Stomach smooth muscle (tissue), 2 donors: ENCODE results near the gene VEGFB.

Experiments
- H3K27ac ChIP-seq: one replicate; pipeline ENCODE4 v1.7.0; 2013; ENCODE audit warnings: mild to moderate bottlenecking, low read length, inconsistent platforms
- H3K27me3 ChIP-seq, 2 donors: one replicate each; pipeline ENCODE4 v1.7.0; 2013; ENCODE audit warnings: low read length in 2 of 2; ENCODE audit not compliant: insufficient read depth in 2 of 2, control insufficient read depth in 1 of 2
- H3K36me3 ChIP-seq, 2 donors: one replicate each; pipeline ENCODE4 v1.7.0; 2013; ENCODE audit warnings: low read length in 2 of 2; ENCODE audit not compliant: control insufficient read depth in 2 of 2, insufficient read depth in 2 of 2
- H3K4me1 ChIP-seq: one replicate; pipeline ENCODE4 v1.7.0; 2013; ENCODE audit warnings: low read length; ENCODE audit not compliant: control insufficient read depth, insufficient read depth
- H3K4me3 ChIP-seq, 2 donors: one replicate each; pipeline ENCODE4 v1.7.0; 2013; ENCODE audit warnings: low read length in 2 of 2
- H3K9ac ChIP-seq, 2 donors: one replicate each; pipeline ENCODE4 v1.7.0; 2013; ENCODE audit warnings: low read length in 2 of 2, mild to moderate bottlenecking in 1 of 2
- H3K9me3 ChIP-seq, 2 donors: one replicate each; pipeline ENCODE4 v1.7.0; 2013; ENCODE audit warnings: low read length in 2 of 2; ENCODE audit not compliant: control insufficient read depth in 2 of 2
- donor health status: healthy.
- donor health status: Pancreatic carcinoma.

Gene VEGFB

GRCh38 chr11:64275841-64276240 lies 41.5 kb downstream of the VEGFB start:
- Histone ChIP-seq H3K9ac (no peak overlapping the region), H3K9me3 (no peaks in the 10 kb centered on the region), H3K4me1 (peaks cover 8% of the 10 kb centered on the region), H3K27me3 (no peaks in the 10 kb centered on the region), H3K4me3 (no peak overlapping the region), H3K27ac (no peak overlapping the region), H3K36me3 (peaks cover 11 to 17% of the 10 kb centered on the region in 2 donors)

DNA sequence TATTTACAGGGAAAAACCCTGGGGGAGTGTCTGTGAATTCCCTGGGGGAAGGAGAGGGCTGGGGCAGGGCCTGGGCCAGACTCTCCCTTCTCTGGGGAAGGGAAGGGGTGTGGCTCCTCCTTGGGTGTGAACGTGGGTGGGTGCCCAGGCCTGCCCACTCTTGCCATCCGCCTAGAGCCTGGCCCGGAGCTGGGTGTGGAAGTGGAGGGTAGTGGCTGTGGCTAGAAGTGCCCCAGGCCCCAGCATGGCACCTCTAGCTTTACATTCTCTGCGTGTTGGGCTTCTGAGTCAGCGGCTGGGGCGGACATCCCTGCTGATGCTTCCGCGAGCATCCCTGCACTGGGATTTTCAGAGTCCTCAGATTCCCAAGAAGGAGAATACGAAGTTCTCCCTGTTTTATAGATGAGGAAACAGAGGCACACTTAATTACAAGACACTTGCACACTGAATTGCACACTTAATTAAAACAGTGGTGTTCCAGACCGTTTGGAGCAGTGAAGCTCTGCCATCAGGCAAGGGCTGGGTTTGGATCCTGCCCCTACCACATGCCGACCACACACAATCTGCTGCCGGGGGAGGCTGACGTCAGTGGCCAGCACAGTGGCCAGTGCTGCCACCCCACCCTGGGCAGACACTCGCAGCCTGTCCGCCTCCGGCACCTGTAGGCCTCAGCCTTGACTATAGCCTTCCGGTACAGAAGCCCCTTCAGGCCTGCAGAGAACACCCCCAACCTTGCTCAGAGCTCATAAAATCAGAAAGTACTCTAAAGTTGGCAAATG lies 42.5 kb downstream of the VEGFB start:
- no peak overlapping the region for H3K27ac ChIP-seq
- peaks cover 5% of the 10 kb centered on the region for H3K4me1 ChIP-seq
- no peaks in the 10 kb centered on the region for H3K9me3 ChIP-seq
- H3K36me3 ChIP-seq, result peaks cover 14 to 17% of the 10 kb centered on the region in 2 donors
- no peaks in the 10 kb centered on the region for H3K27me3 ChIP-seq
- no peak overlapping the region for H3K9ac ChIP-seq
- no peak overlapping the region for H3K4me3 ChIP-seq

GRCh38 chr11:64278576-64279190 lies 44.3 kb downstream of the VEGFB start:
- peaks cover 14% of the 10 kb centered on the region for H3K4me1 ChIP-seq
- no peaks in the 10 kb centered on the region for H3K9me3 ChIP-seq
- H3K4me3 ChIP-seq, result no peak overlapping the region
- H3K36me3 ChIP-seq, result peaks cover 20 to 21% of the 10 kb centered on the region in 2 donors
- no peak overlapping the region for H3K27ac ChIP-seq
- H3K27me3 ChIP-seq, result no peaks in the 10 kb centered on the region
- no peak overlapping the region for H3K9ac ChIP-seq

DNA sequence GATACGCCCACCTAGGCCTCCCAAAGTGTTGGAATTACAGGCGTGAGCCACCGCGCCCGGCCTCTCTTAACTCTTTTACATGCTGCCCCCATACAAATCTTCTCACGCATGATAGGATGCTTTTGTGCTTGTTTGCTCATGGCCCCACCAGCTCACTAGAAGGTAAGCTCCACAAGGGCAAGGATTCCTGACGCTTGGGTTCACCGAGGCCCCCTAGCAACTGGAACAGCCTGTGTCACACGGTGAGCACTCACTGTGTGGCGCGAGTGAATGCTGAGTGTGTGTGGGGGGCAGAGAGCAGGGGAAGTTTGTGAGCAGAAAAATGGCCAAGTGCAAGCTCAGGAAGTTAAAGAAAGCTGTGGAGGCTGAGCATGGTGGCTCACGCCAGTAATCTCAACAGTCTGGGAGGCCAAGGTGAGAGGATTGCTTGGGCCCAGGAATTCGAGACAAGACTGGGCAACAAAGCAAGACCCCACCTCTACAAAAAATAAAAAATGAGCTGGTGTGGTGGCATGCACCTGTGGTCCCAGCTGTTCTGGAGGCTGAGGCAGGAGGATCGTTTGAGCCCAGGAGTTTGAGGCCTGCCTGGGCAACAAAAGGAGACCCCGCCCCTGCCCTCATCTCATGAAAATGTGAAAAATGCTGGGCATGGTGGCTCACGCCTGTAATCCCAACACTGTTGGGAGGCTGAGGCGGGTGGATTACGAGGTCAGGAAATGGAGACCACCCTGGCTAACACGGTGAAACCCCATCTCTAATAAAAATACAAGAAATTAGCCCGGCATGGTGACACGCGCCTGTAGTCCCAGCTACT lies 47.8 kb downstream of the VEGFB start:
- peaks cover 9 to 15% of the 10 kb centered on the region in 2 donors for H3K36me3 ChIP-seq
- H3K27me3 ChIP-seq, result no peaks in the 10 kb centered on the region
- H3K4me1 ChIP-seq, result peaks cover 28% of the 10 kb centered on the region
- no peaks in the 10 kb centered on the region for H3K9me3 ChIP-seq
- H3K9ac ChIP-seq, result peak overlapping the region in 1 of 2 donors; percentile 29
- no peak overlapping the region for H3K27ac ChIP-seq
- H3K4me3 ChIP-seq, result no peak overlapping the region

DNA sequence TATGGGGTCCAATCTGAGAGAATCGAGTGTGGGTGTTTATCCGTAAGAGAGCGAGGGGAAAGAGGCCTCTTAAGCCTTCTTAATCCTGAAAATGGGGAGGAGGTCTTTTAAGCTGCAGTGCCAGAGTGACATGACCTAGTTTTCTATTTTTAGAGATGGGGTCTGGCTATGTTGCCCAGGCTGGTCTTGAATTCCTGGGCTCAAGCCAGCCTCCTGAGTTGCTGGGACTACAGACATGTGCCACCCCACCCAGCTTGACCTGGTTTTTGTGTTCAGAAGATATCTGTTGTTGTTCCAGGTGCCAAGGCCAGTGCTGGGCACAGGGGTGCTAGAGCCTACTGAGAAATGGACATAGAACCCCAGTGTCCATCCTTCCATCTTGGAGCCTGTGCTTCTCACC lies 48.7 kb downstream of the VEGFB start:
- peak overlapping the region; percentile 18 for H3K27ac ChIP-seq
- peaks cover 28% of the 10 kb centered on the region for H3K4me1 ChIP-seq
- H3K9ac ChIP-seq, result peak overlapping the region; percentile 23 to 95
- H3K36me3 ChIP-seq, result peaks cover 7 to 15% of the 10 kb centered on the region in 2 donors
- peak overlapping the region in 1 of 2 donors; percentile 93 for H3K4me3 ChIP-seq
- H3K9me3 ChIP-seq, result no peaks in the 10 kb centered on the region
- H3K27me3 ChIP-seq, result no peaks in the 10 kb centered on the region

- H3K27ac ChIP-seq, result peak within 1 kb of the TSS; percentile 96
- no peaks in the 10 kb centered on the region for H3K9me3 ChIP-seq
- H3K4me3 ChIP-seq, result peak within 1 kb of the TSS; percentile 93 to 96
- H3K36me3 ChIP-seq, result peaks cover 4 to 10% of the 10 kb centered on the region in 2 donors
- H3K4me1 ChIP-seq, result peaks cover 28% of the 10 kb centered on the region
- no peaks in the 10 kb centered on the region for H3K27me3 ChIP-seq
- peak within 1 kb of the TSS; percentile 95 to 98 for H3K9ac ChIP-seq
Observed at GRCh38 chr11:64284048-64284961, 49.9 kb downstream of the VEGFB start, which contains the start of gene BAD. BAD (minus strand) TSS chr11:64284665; CDS start chr11:64284368, 297 bp downstream.

DNA sequence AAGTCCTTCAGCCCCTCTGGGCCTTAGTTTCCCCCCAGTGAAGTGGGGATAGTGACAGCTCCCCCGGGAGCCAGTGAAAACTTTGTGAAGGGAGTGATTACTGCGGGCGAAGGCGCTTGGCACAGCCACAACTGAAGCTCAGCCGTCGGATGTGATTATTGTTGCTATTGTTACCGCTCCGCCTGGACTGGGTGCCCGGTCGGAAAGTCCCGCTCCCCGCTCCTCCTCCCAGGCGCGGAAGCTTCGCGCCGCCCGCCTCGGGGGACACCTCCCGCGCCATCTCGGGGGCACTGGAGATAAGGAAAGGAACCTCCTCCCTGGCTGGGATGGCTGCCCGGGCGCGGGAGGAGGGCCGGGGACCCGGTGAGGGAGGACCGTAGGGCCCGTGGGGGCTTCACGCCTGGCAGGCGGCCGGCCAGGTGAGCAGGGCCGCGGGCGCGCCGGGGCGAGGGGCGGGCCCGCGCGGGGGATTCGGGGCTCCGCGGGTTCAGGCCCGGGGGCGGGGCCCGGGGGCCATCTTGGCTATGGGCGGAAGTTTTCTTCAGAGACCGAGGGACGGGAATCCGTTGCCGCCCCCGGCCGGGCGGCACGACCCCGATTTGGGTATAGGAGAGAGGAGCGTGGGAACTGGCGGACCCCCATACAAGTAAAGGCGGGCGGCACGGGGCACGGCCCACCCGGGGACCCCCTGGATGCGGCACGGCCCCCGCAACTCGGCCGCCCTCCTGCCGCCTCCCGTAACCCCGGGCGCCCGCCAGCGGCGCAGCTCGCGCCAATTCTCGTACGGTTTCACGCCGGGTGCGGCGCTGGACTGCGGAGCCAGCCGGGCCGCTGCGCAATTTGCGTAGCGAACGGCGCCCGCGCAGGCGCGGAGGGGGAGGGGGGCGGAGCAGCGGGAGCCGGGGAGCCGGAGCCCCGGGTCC lies 50.8 kb downstream of the VEGFB start, which contains the start of gene GPR137:
TSS of gene GPR137 (plus strand) at position 887 of the 923 bp plus-strand sequence. CDS start 677 bp downstream, outside the sequence.
- no peaks in the 10 kb centered on the region for H3K9me3 ChIP-seq
- H3K4me1 ChIP-seq, result peaks cover 28% of the 10 kb centered on the region
- H3K9ac ChIP-seq, result peak within 1 kb of the TSS; percentile 89 to 98
- H3K27ac ChIP-seq, result peak within 1 kb of the TSS; percentile 96
- H3K4me3 ChIP-seq, result peak within 1 kb of the TSS; percentile 93 to 96
- H3K36me3 ChIP-seq, result peaks cover 4 to 10% of the 10 kb centered on the region in 2 donors
- peaks cover under 1 to 3% of the 10 kb centered on the region in 2 donors for H3K27me3 ChIP-seq

DNA sequence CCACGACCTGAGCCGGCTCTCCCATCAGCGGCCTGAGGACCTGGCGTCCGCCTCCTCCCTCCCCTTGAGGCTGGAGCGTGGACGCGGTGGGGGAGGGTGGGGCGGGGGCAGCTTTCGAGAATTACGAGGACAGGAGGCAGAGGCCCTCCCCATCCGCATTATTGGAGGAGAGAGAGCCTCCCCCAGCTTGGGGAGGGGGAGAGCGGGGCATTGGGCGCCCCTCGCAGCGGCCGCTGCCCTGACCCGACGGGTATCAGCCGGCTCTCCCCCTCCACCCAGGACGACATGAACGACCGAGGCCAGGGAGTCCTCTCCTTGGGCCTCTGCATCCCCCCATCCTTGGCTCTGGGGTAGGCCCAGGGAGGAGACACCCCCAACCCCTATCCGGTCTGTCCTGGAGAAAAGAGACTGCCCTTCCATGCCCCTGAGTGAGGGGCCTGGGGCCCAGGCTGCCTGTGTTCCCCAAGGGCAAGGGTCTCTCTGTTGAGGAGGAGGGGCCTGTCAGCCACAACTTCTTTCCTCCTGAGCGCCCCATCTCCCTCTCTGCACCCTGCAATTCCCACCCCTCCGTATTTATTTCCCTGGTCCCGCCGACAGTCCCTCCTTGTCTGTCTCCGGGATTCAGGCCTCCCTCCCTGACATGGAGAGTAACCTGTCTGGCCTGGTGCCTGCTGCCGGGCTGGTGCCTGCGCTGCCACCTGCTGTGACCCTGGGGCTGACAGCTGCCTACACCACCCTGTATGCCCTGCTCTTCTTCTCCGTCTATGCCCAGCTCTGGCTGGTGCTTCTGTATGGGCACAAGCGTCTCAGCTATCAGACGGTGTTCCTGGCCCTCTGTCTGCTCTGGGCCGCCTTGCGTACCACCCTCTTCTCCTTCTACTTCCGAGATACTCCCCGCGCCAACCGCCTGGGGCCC lies 51.8 kb downstream of the VEGFB start:
- Histone ChIP-seq H3K4me1 (peaks cover 29% of the 10 kb centered on the region), H3K27me3 (peaks cover 10 to 12% of the 10 kb centered on the region in 2 donors), H3K27ac (peak overlapping the region; percentile 31), H3K9ac (peak overlapping the region; percentile 72 to 77), H3K36me3 (peaks cover 4 to 10% of the 10 kb centered on the region in 2 donors), H3K4me3 (peak overlapping the region; percentile 93 to 96), H3K9me3 (no peaks in the 10 kb centered on the region)
